ENCODE measurements around the gene SMURF1. TPM values are rescaled to one million over a fixed set of nuclear protein-coding genes. Genes with fewer than 3 reads are reported as not detected.

SMURF1 gene
- total RNA-seq, 1 donor from 2014 or later = 44.7 TPM

GRCh38 chr7:99141841-99142726 is 1.8 kb downstream of the SMURF1 start:
- Histone ChIP-seq H3K4me1 (ENCODE audit: insufficient read depth, low read length) (peaks cover 25% of the 10 kb centered on the region), H3K27ac (ENCODE audit: low read depth, low read length) (peak overlapping the region; percentile 74), H3K9me3 (ENCODE audit: insufficient read depth, low read depth, low read length) (no peaks in the 10 kb centered on the region), H3K4me3 (ENCODE audit: insufficient read depth, low read depth, low read length) (peak overlapping the region; percentile 67), H3K79me2 (ENCODE audit: insufficient read depth, low read length) (peaks cover 51% of the 10 kb centered on the region), H3K4me2 (ENCODE audit: low read length) (peak overlapping the region; percentile 91), H3K36me3 (ENCODE audit: insufficient read depth, low read length) (no peaks in the 10 kb centered on the region), H3K27me3 (ENCODE audit: insufficient read depth, low read length) (no peaks in the 10 kb centered on the region), H3K9ac (ENCODE audit: low read length) (peak overlapping the region; percentile 86), H2AFZ (ENCODE audit: low read depth, low read length) (no peak overlapping the region), H4K20me1 (ENCODE audit: insufficient read depth, low read length) (peaks cover 46% of the 10 kb centered on the region)
- Mint-ChIP-seq H3K36me3 (ENCODE audit: low read depth, unreplicated experiment) (peaks cover 3% of the 10 kb centered on the region), H3K4me1 (ENCODE audit: low read depth, unreplicated experiment) (peaks cover 39% of the 10 kb centered on the region), H3K9me3 (ENCODE audit: unreplicated experiment) (no peaks in the 10 kb centered on the region), H3K27ac (ENCODE audit: unreplicated experiment) (peak overlapping the region; percentile 93), H3K4me3 (ENCODE audit: unreplicated experiment) (peak overlapping the region; percentile 93), H3K27me3 (ENCODE audit: low read depth, unreplicated experiment) (no peaks in the 10 kb centered on the region)
- DNase-seq (ENCODE audit: low read depth) = peak; percentile 80
- FAIRE-seq = no peak
- TF ChIP-seq, protein P1, sequence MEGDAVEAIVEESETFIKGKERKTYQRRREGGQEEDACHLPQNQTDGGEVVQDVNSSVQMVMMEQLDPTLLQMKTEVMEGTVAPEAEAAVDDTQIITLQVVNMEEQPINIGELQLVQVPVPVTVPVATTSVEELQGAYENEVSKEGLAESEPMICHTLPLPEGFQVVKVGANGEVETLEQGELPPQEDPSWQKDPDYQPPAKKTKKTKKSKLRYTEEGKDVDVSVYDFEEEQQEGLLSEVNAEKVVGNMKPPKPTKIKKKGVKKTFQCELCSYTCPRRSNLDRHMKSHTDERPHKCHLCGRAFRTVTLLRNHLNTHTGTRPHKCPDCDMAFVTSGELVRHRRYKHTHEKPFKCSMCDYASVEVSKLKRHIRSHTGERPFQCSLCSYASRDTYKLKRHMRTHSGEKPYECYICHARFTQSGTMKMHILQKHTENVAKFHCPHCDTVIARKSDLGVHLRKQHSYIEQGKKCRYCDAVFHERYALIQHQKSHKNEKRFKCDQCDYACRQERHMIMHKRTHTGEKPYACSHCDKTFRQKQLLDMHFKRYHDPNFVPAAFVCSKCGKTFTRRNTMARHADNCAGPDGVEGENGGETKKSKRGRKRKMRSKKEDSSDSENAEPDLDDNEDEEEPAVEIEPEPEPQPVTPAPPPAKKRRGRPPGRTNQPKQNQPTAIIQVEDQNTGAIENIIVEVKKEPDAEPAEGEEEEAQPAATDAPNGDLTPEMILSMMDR (IDR thresholded peaks at IDR 0.05; ENCODE audit: insufficient read depth, low read depth, low read length) = no peak
- no peak for TF ChIP-seq EZH2 (IDR thresholded peaks at IDR 0.05; ENCODE audit: insufficient read depth, low read length)

DNA sequence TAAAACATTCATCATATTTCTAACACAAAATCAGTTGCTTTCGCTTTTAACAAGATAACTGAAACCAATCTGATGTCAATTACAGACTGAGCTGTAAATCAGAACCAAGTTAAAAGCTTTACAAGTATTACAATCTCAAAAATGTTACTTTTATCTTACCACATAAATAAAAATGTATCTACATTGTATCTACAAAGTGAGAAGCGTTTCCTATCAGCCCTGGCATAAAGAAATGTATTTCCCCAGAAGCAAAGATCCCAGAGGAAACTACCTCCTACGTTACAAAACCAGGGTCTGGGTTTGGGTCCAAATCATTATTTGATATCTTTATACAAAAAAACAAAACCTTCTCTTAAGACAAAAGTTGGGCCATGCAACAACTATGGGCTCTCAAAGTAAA is 2.6 kb downstream of the SMURF1 start:
- Mint-ChIP-seq H3K4me3 (ENCODE audit: unreplicated experiment) (peak overlapping the region; percentile 93), H3K27me3 (ENCODE audit: low read depth, unreplicated experiment) (no peaks in the 10 kb centered on the region), H3K36me3 (ENCODE audit: low read depth, unreplicated experiment) (peaks cover 3% of the 10 kb centered on the region), H3K27ac (ENCODE audit: unreplicated experiment) (peak overlapping the region; percentile 93), H3K9me3 (ENCODE audit: unreplicated experiment) (no peaks in the 10 kb centered on the region), H3K4me1 (ENCODE audit: low read depth, unreplicated experiment) (peaks cover 40% of the 10 kb centered on the region)
- Histone ChIP-seq H4K20me1 (ENCODE audit: insufficient read depth, low read length) (peaks cover 54% of the 10 kb centered on the region), H3K9ac (ENCODE audit: low read length) (peak overlapping the region; percentile 86), H3K27ac (ENCODE audit: low read depth, low read length) (peak overlapping the region; percentile 74), H3K9me3 (ENCODE audit: insufficient read depth, low read depth, low read length) (no peaks in the 10 kb centered on the region), H3K4me3 (ENCODE audit: insufficient read depth, low read depth, low read length) (peak overlapping the region; percentile 67), H3K4me1 (ENCODE audit: insufficient read depth, low read length) (peaks cover 25% of the 10 kb centered on the region), H3K36me3 (ENCODE audit: insufficient read depth, low read length) (no peaks in the 10 kb centered on the region), H2AFZ (ENCODE audit: low read depth, low read length) (no peak overlapping the region), H3K4me2 (ENCODE audit: low read length) (peak overlapping the region; percentile 91), H3K79me2 (ENCODE audit: insufficient read depth, low read length) (peaks cover 58% of the 10 kb centered on the region), H3K27me3 (ENCODE audit: insufficient read depth, low read length) (no peaks in the 10 kb centered on the region)
- TF ChIP-seq, protein P1 (IDR thresholded peaks at IDR 0.05; ENCODE audit: insufficient read depth, low read depth, low read length) = no peak
- TF ChIP-seq EZH2 (IDR thresholded peaks at IDR 0.05; ENCODE audit: insufficient read depth, low read length) = no peak
- DNase-seq (ENCODE audit: low read depth) (no peak), FAIRE-seq (no peak)

DNA sequence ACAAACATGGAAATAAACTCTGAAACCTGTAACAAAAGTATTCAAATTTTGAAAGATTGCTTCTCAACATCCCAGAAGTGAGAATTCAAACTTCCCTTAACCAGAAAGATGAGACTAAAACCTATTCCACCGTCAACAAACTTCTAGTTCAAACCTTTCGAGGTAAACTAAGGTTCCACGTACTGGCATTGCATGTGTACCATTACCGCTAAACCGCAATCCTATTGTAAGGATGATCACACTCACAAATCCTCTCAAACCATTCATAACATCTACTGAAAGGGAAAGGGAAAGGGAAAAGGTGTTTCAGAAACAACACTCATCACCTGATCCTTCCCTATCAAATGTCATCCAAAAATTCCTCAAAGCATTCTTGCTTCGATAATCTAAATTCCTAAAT is 3.1 kb downstream of the SMURF1 start:
- Mint-ChIP-seq H3K27me3 (ENCODE audit: low read depth, unreplicated experiment) (no peaks in the 10 kb centered on the region), H3K27ac (ENCODE audit: unreplicated experiment) (peak overlapping the region; percentile 93), H3K36me3 (ENCODE audit: low read depth, unreplicated experiment) (peaks cover 3% of the 10 kb centered on the region), H3K4me1 (ENCODE audit: low read depth, unreplicated experiment) (peaks cover 37% of the 10 kb centered on the region), H3K9me3 (ENCODE audit: unreplicated experiment) (no peaks in the 10 kb centered on the region), H3K4me3 (ENCODE audit: unreplicated experiment) (peak overlapping the region; percentile 93)
- H3K4me1 ChIP-seq (ENCODE audit: insufficient read depth, low read length) = peaks cover 25% of the 10 kb centered on the region
- H3K9ac ChIP-seq (ENCODE audit: low read length) = peak overlapping the region; percentile 86
- TF ChIP-seq EZH2 (IDR thresholded peaks at IDR 0.05; ENCODE audit: insufficient read depth, low read length) = no peak
- TF ChIP-seq, protein P1 (IDR thresholded peaks at IDR 0.05; ENCODE audit: insufficient read depth, low read depth, low read length) = no peak
- no peaks in the 10 kb centered on the region for H3K36me3 ChIP-seq (ENCODE audit: insufficient read depth, low read length)
- H3K4me3 ChIP-seq (ENCODE audit: insufficient read depth, low read depth, low read length) = peak overlapping the region; percentile 67
- peaks cover 63% of the 10 kb centered on the region for H3K79me2 ChIP-seq (ENCODE audit: insufficient read depth, low read length)
- H4K20me1 ChIP-seq (ENCODE audit: insufficient read depth, low read length) = peaks cover 59% of the 10 kb centered on the region
- no peak overlapping the region for H2AFZ ChIP-seq (ENCODE audit: low read depth, low read length)
- no peaks in the 10 kb centered on the region for H3K27me3 ChIP-seq (ENCODE audit: insufficient read depth, low read length)
- peak overlapping the region; percentile 91 for H3K4me2 ChIP-seq (ENCODE audit: low read length)
- no peaks in the 10 kb centered on the region for H3K9me3 ChIP-seq (ENCODE audit: insufficient read depth, low read depth, low read length)
- DNase-seq (ENCODE audit: low read depth) = no peak
- H3K27ac ChIP-seq (ENCODE audit: low read depth, low read length) = peak overlapping the region; percentile 7
- FAIRE-seq = no peak
